Colonic mucosa (tissue), 4 donors: ENCODE data around the gene TRPM8. TPM values are rescaled to one million over a fixed set of nuclear protein-coding genes. Genes with fewer than 3 reads are reported as not detected.

Experiments used
- DNase-seq: peaks from one replicate; pipeline ENCODE4 v3.0.0-alpha.2; 2020
- H3K27ac ChIP-seq: fragments of 200-600 bp; one replicate; pipeline ENCODE4 v1.8.0; 2021
- H3K27me3 ChIP-seq: fragments of 200-600 bp; one replicate; pipeline ENCODE4 v1.8.0; 2021
- H3K36me3 ChIP-seq: fragments of 200-600 bp; one replicate; pipeline ENCODE4 v1.8.0; 2021
- H3K4me1 ChIP-seq: fragments of 200-600 bp; one replicate; pipeline ENCODE4 v1.8.0; 2021; ENCODE audit warnings: mild to moderate bottlenecking
- H3K4me3 ChIP-seq: fragments of 200-600 bp; one replicate; pipeline ENCODE4 v1.8.0; 2021
- H3K9ac ChIP-seq, 2 donors: one replicate each; pipeline ENCODE4 v1.7.0; 2013; ENCODE audit warnings: control low read depth in 2 of 2, low read depth in 2 of 2, low read length in 2 of 2
- H3K9me3 ChIP-seq: fragments of 200-600 bp; one replicate; pipeline ENCODE4 v1.8.0; 2021
- intact Hi-C: fragments of 100-400 bp; cut with DNase I; formaldehyde crosslinking; loops from one replicate; pipeline ENCODE4 v1.14.1; 2022
- total RNA-seq, 2 donors: library from RNA; stranded (reverse); fragmentation: NEBNext Ultra II Directional in 1 of 2; extraction: Animal tissue kit (Norgen Biotek cat#: 25700) in 1 of 2; gene quantifications; one replicate each; pipeline ENCODE4 v1.2.1, GENCODE V29; 2021
- TF ChIP-seq, protein P1 (sequence below): fragments of 200-600 bp; IDR thresholded peaks from one replicate; pipeline ENCODE4 v1.8.0; 2022; ENCODE audit warnings: antibody characterized with exemption, mild to moderate bottlenecking
- donor health status: healthy.
- donor health status: DM: no; HTN: no; CAD: no.
- donor health status: DM: no; HTN: no; CAD: no.

TRPM8 gene
- total RNA-seq, 2 donors from 2014 or later: not detected

GRCh38 chr2:234019896-234020295 lies 102.7 kb downstream of the TRPM8 start:
- intact Hi-C loops: no loop called here
- Histone ChIP-seq H3K9me3 (no peaks in the 10 kb centered on the region), H3K9ac (no peak overlapping the region), H3K36me3 (no peaks in the 10 kb centered on the region), H3K4me1 (no peaks in the 10 kb centered on the region), H3K27me3 (no peaks in the 10 kb centered on the region), H3K27ac (no peak overlapping the region), H3K4me3 (no peak overlapping the region)
- TF ChIP-seq, protein P1, sequence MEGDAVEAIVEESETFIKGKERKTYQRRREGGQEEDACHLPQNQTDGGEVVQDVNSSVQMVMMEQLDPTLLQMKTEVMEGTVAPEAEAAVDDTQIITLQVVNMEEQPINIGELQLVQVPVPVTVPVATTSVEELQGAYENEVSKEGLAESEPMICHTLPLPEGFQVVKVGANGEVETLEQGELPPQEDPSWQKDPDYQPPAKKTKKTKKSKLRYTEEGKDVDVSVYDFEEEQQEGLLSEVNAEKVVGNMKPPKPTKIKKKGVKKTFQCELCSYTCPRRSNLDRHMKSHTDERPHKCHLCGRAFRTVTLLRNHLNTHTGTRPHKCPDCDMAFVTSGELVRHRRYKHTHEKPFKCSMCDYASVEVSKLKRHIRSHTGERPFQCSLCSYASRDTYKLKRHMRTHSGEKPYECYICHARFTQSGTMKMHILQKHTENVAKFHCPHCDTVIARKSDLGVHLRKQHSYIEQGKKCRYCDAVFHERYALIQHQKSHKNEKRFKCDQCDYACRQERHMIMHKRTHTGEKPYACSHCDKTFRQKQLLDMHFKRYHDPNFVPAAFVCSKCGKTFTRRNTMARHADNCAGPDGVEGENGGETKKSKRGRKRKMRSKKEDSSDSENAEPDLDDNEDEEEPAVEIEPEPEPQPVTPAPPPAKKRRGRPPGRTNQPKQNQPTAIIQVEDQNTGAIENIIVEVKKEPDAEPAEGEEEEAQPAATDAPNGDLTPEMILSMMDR: no peak
- no peak for DNase-seq

- H3K27ac ChIP-seq: no peak overlapping the region
- intact Hi-C loops: no loop called here
- no peak overlapping the region for H3K4me3 ChIP-seq
- no peaks in the 10 kb centered on the region for H3K4me1 ChIP-seq
- TF ChIP-seq, protein P1: no peak
- H3K9me3 ChIP-seq: no peaks in the 10 kb centered on the region
- H3K9ac ChIP-seq: no peak overlapping the region
- DNase-seq: no peak
- no peaks in the 10 kb centered on the region for H3K27me3 ChIP-seq
- no peaks in the 10 kb centered on the region for H3K36me3 ChIP-seq
Measured at GRCh38 chr2:234020332-234020731, 103.2 kb downstream of the TRPM8 start.

- intact Hi-C loops: no loop called here
Measured at GRCh38 chr2:234022424-234022823, 105.3 kb downstream of the TRPM8 start.

DNA sequence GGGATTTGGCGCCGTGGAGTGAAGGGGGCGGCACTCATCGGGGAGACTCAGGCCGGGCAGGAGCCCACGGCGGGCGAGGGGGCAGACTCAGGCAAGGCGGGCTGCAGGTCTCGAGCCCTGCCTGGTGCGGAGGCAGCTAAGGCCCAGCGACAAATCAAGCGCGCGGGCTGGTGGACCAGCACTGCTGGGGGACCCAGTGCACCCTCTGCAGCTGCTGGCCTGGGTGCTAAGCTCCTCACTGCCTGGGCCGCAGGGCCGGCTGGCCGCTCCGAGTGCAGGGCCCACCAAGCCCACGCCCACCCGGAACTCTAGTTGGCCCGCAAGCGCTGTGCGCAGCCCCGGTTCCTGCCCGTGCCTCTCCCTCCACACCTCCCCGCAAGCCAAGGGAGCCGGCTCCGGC lies 107.1 kb downstream of the TRPM8 start:
- Histone ChIP-seq H3K9me3 (no peaks in the 10 kb centered on the region), H3K9ac (no peak overlapping the region), H3K4me1 (no peaks in the 10 kb centered on the region), H3K36me3 (no peaks in the 10 kb centered on the region), H3K27ac (no peak overlapping the region), H3K4me3 (no peak overlapping the region), H3K27me3 (peaks cover under 1% of the 10 kb centered on the region)
- no peak for DNase-seq
- TF ChIP-seq, protein P1: no peak
- intact Hi-C loops: no loop called here

More at GRCh38 chr2:234022424-234022823, 105.3 kb downstream of the TRPM8 start:
- no peaks in the 10 kb centered on the region for H3K27me3 ChIP-seq
- no peaks in the 10 kb centered on the region for H3K36me3 ChIP-seq
- H3K9me3 ChIP-seq: no peaks in the 10 kb centered on the region
- no peak overlapping the region for H3K4me3 ChIP-seq
- no peaks in the 10 kb centered on the region for H3K4me1 ChIP-seq
- no peak overlapping the region for H3K27ac ChIP-seq
- H3K9ac ChIP-seq: no peak overlapping the region
- TF ChIP-seq, protein P1: no peak
- no peak for DNase-seq

DNA sequence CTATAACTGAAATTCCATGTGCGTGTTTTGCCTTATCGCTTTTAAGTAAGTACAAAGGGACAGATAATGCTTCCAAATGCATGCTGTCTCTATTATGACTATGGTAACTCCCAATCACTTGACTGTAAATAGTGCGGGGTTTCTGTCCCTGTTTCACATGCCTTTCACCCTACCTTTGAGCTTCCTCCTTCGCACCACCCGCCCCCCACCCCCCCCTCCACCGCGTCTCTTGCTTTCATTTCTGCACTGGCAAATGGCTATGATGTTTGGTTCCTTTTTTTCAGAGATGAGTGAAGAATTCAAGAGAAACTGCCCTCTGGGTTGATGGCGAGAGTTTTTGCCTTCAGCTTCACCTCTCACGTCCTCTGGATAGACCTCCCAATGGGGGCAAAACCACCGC lies 108.3 kb downstream of the TRPM8 start:
- H3K4me3 ChIP-seq: no peak overlapping the region
- no peak overlapping the region for H3K27ac ChIP-seq
- H3K27me3 ChIP-seq: peaks cover 5% of the 10 kb centered on the region
- intact Hi-C loops: no loop called here
- H3K4me1 ChIP-seq: no peaks in the 10 kb centered on the region
- no peaks in the 10 kb centered on the region for H3K36me3 ChIP-seq
- DNase-seq: no peak
- TF ChIP-seq, protein P1: no peak
- no peak overlapping the region for H3K9ac ChIP-seq
- no peaks in the 10 kb centered on the region for H3K9me3 ChIP-seq
